ENCODE measurements around the gene HS3ST6.
"Not testable (repeated sequence)": the region's sequence is repeated elsewhere in the genome, so short reads cannot be mapped to it uniquely, and the experiment has no call there.

Gene HS3ST6

GRCh38 chr16:1926271-1926670 is 8.1 kb upstream of the HS3ST6 start:
- no peak for DNase-seq (ENCODE audit: low read depth in 2 of 2)

- DNase-seq (ENCODE audit: low read depth in 2 of 2), result no peak
Measured at GRCh38 chr16:1924095-1924494, 5.9 kb upstream of the HS3ST6 start.

GRCh38 chr16:1923299-1924034 is 5.3 kb upstream of the HS3ST6 start:
- DNase-seq (ENCODE audit: low read depth in 2 of 2), result no peak

GRCh38 chr16:1922357-1922756 is 4.1 kb upstream of the HS3ST6 start:
- DNase-seq (ENCODE audit: low read depth in 2 of 2), result no peak

- no peak for DNase-seq (ENCODE audit: low read depth in 2 of 2)
Measured at GRCh38 chr16:1920727-1921171, 2.5 kb upstream of the HS3ST6 start.

GRCh38 chr16:1920122-1920521 is 1.9 kb upstream of the HS3ST6 start:
- not testable (repeated sequence) for DNase-seq (ENCODE audit: low read depth in 2 of 2)

- DNase-seq (ENCODE audit: low read depth in 2 of 2), result no peak
Measured at GRCh38 chr16:1919327-1919998, 1.2 kb upstream of the HS3ST6 start.

GRCh38 chr16:1917665-1918350 is 407 bp downstream of the HS3ST6 start:
- no peak for DNase-seq (ENCODE audit: low read depth in 2 of 2)

- DNase-seq (ENCODE audit: low read depth in 2 of 2), result no peak
Measured at GRCh38 chr16:1917056-1917664, 1.1 kb downstream of the HS3ST6 start.

GRCh38 chr16:1916640-1916990 is 1.6 kb downstream of the HS3ST6 start:
- no peak for DNase-seq (ENCODE audit: low read depth in 2 of 2)

GRCh38 chr16:1915732-1916639 is 2.2 kb downstream of the HS3ST6 start:
- no peak for DNase-seq (ENCODE audit: low read depth in 2 of 2)

- DNase-seq (ENCODE audit: low read depth in 2 of 2), result no peak
Measured at GRCh38 chr16:1914988-1915387, 3.2 kb downstream of the HS3ST6 start.

GRCh38 chr16:1914084-1914608 is 4.1 kb downstream of the HS3ST6 start:
- DNase-seq (ENCODE audit: low read depth in 2 of 2), result no peak

GRCh38 chr16:1913327-1914083 is 4.7 kb downstream of the HS3ST6 start:
- DNase-seq (ENCODE audit: low read depth in 2 of 2), result no peak

- DNase-seq (ENCODE audit: low read depth in 2 of 2), result no peak
Measured at GRCh38 chr16:1912215-1912543, 6.0 kb downstream of the HS3ST6 start.

GRCh38 chr16:1911467-1912214 is 6.6 kb downstream of the HS3ST6 start:
- no peak for DNase-seq (ENCODE audit: low read depth in 2 of 2)

GRCh38 chr16:1909561-1910231 is 8.5 kb downstream of the HS3ST6 start:
- DNase-seq (ENCODE audit: low read depth in 2 of 2), result no peak

GRCh38 chr16:1908983-1909382 is 9.2 kb downstream of the HS3ST6 start:
- DNase-seq (ENCODE audit: low read depth in 2 of 2), result no peak

GRCh38 chr16:1908184-1908583 is 10.0 kb downstream of the HS3ST6 start:
- no peak for DNase-seq (ENCODE audit: low read depth in 2 of 2)
